AG09309 (cell line): ENCODE measurements around the gene SASH3.

Source experiments
- DNase-seq: peaks from one replicate; pipeline ENCODE4 v3.0.0-alpha.2; 2010; ENCODE audit warnings: low read depth
- H3K4me3 ChIP-seq: 2 replicates; pipeline ENCODE4 v1.5.1; 2011; ENCODE audit warnings: mild to moderate bottlenecking, low read depth, low read length, moderate library complexity; ENCODE audit not compliant: control insufficient read depth
- CTCF ChIP-seq: IDR thresholded peaks from 2 replicates; pipeline ENCODE4 v1.5.1; 2011; ENCODE audit warnings: mild to moderate bottlenecking, low read depth, low read length, inconsistent platforms; ENCODE audit not compliant: insufficient read depth, control insufficient read depth; ENCODE audit errors: missing control alignments

Gene SASH3

DNA sequence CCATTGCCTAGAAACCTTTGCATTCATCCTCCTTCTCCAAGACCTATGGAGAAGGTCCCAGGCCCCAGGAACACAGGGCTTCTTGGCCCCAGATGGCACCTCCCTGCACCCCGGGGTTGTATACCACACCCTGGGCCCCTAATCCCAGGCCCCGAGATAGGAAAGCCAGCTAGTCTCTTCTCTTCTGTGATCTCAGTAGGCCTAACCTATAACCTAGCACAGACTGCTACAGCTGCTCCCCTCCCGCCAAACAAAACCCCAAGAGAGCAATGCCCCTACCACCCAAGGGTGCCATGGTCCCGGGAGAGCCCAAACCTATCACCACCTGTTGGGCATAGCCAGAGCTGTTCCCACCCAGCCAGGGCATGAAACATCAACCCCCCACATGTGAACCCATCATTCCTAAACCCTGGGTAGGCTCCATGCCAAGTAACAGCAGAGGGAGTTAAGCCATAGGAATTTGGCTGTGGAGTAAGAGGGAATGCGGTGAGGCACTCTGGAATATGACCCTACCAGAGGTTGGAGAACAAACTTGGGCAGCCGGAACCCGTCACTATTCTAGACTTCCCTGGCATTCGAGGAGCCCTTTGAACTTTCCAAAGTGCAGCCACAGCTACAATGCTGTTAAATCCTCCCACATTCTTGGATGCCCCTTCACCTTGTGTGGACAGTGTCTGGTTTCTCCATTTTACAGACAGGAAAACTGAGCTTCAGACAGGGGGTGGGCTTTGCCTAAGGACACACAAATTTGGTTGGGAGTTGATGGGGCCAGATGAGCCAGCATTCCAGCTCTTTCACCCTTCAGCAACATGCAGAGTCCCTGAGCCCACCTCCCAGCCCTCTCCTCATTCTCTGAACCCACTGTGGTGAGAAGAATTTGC lies 10.9 kb upstream of the SASH3 start:
- no peak overlapping the region for H3K4me3 ChIP-seq
- DNase-seq, result no peak
- no peak for TF ChIP-seq CTCF

DNA sequence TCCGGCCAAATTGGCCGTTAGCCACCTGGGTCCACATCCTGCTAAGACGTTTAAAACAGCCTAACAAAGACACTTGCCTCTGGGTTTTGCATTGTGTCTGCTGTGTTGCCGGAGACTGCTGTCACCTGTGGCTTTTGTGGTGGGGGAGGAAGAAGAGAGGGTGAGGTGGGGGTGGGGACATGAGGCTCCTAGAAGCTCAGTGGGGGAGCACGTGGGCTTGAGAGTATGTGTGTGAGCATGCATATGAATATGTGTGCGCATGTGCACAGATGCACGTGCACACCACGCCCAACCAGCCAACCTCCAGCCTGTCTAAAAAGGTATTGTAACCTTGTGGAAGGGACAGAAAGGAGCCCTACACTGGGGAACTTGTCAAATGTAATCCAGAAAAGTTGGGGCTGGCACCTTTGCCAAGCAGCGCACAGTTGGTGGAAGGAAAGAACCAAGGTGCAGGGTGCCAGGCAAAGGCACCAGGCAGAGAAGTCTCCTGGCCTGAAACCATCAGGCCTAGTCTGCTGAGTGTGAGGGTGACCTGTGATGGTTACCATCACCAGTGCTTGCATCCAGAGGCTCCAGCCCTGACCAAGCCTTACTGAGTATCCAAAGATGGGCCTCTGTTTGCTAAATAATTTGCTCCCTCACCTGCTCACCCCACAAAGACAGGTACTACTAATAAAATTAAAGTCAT lies 10.1 kb upstream of the SASH3 start:
- DNase-seq, result no peak
- TF ChIP-seq CTCF, result no peak
- no peak overlapping the region for H3K4me3 ChIP-seq

GRCh38 chrX:129771266-129771995 lies 8.3 kb upstream of the SASH3 start:
- no peak overlapping the region for H3K4me3 ChIP-seq
- no peak for DNase-seq
- no peak for TF ChIP-seq CTCF

GRCh38 chrX:129772796-129773431 lies 6.8 kb upstream of the SASH3 start:
- TF ChIP-seq CTCF, result no peak
- H3K4me3 ChIP-seq, result no peak overlapping the region
- no peak for DNase-seq

DNA sequence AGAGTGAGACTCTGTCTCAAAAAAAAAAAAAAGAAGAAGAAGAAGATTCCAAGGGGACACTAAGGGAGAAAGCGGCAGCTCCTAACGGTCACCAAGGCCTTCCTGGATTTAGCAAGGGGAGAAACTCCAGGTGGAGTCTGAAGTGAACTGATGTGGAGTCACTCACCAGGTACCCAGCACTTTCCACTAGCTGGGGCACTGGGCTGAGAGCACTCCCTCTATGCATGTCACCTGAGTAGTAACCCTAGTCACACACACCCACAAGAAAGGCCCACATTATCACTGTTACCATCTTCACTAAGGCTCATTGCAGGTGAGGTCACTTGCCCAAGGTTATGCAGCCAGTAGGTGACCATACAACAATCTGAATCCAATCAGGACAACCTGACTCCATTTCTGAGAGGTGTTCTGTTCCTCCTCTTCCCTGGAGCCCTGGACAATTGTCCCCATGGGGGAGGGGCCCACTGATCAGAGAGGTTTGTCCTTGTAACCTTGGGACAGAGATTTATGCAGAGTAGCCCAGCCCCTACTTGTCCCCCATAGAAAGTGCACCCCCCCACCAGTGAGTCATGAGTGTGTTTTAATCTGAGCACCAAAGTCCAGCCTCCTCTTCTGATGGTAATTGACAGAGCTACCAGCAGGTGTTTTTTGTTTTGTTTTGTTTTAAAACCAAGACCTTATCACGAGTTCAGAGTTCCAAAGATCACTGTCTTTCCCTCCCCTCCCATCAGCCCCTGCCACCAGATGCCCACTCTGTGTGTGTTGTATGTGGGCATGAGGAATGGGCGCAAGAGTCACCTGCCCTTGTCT lies 5.9 kb upstream of the SASH3 start:
- DNase-seq, result no peak
- no peak overlapping the region for H3K4me3 ChIP-seq
- TF ChIP-seq CTCF, result no peak
